ENCODE results near the gene ZFAND3. TPM values are rescaled to one million over a fixed set of nuclear protein-coding genes. Genes with fewer than 3 reads are reported as not detected.

The ZFAND3 gene
- total RNA-seq, 4 donors from 2014 or later, result 45.0 to 55.2 (median 49.5) TPM

- H3K36me3 ChIP-seq, result no peaks in the 10 kb centered on the region
- no peaks in the 10 kb centered on the region for H3K27me3 ChIP-seq
- ATAC-seq (no peak), DNase-seq (no peak)
- in situ Hi-C loops (cut with MboI; ENCODE audit: low sequenced_read_pairs in 4 of 4), result no loop called here
- H3K9me3 ChIP-seq, result no peaks in the 10 kb centered on the region
- no peaks in the 10 kb centered on the region for H3K4me1 ChIP-seq
- intact Hi-C loops (cut with DNase I; ENCODE audit: low total_unique reads), result no loop called here
- no peak overlapping the region for H3K27ac ChIP-seq
- no peak for TF ChIP-seq POLR2A (IDR thresholded peaks at IDR 0.05)
- no peak for TF ChIP-seq CTCF (IDR thresholded peaks at IDR 0.05 in 4 of 5, conservative IDR thresholded peaks at IDR 0.05 in 1 of 5)
- no peak overlapping the region for H3K4me3 ChIP-seq
Observed at GRCh38 chr6:38137608-38138265, 318.2 kb downstream of the ZFAND3 start.

- in situ Hi-C loops (cut with MboI; ENCODE audit: low sequenced_read_pairs in 4 of 4), result no loop called here
- Histone ChIP-seq H3K4me3 (no peak overlapping the region), H3K4me1 (no peaks in the 10 kb centered on the region), H3K36me3 (no peaks in the 10 kb centered on the region), H3K9me3 (no peaks in the 10 kb centered on the region), H3K27ac (no peak overlapping the region), H3K27me3 (no peaks in the 10 kb centered on the region)
- no peak for DNase-seq
- TF ChIP-seq CTCF (IDR thresholded peaks at IDR 0.05 in 4 of 5, conservative IDR thresholded peaks at IDR 0.05 in 1 of 5) (no peak), POLR2A (IDR thresholded peaks at IDR 0.05) (no peak)
- intact Hi-C loops (cut with DNase I; ENCODE audit: low total_unique reads), result no loop called here
- ATAC-seq, result no peak
Observed at GRCh38 chr6:38138374-38138773, 318.8 kb downstream of the ZFAND3 start.

GRCh38 chr6:38141085-38141484 lies 321.6 kb downstream of the ZFAND3 start:
- Histone ChIP-seq H3K4me3 (no peak overlapping the region), H3K27me3 (no peaks in the 10 kb centered on the region), H3K36me3 (no peaks in the 10 kb centered on the region), H3K9me3 (no peaks in the 10 kb centered on the region), H3K27ac (no peak overlapping the region), H3K4me1 (no peaks in the 10 kb centered on the region)
- intact Hi-C loops (cut with DNase I; ENCODE audit: low total_unique reads) (no loop called here), in situ Hi-C loops (cut with MboI; ENCODE audit: low sequenced_read_pairs in 4 of 4) (no loop called here)
- DNase-seq (no peak), ATAC-seq (no peak)
- TF ChIP-seq POLR2A (IDR thresholded peaks at IDR 0.05) (no peak), CTCF (IDR thresholded peaks at IDR 0.05 in 4 of 5, conservative IDR thresholded peaks at IDR 0.05 in 1 of 5) (no peak)

GRCh38 chr6:38141716-38142115 lies 322.2 kb downstream of the ZFAND3 start:
- TF ChIP-seq CTCF (IDR thresholded peaks at IDR 0.05 in 4 of 5, conservative IDR thresholded peaks at IDR 0.05 in 1 of 5) (no peak), POLR2A (IDR thresholded peaks at IDR 0.05) (no peak)
- in situ Hi-C loops (cut with MboI; ENCODE audit: low sequenced_read_pairs in 4 of 4), result no loop called here
- intact Hi-C loops (cut with DNase I; ENCODE audit: low total_unique reads), result no loop called here

More at GRCh38 chr6:38141716-38142115, 322.2 kb downstream of the ZFAND3 start:
- H3K4me1 ChIP-seq, result peaks cover 0 to 3% of the 10 kb centered on the region in 2 donors
- H3K27ac ChIP-seq, result no peak overlapping the region
- DNase-seq (no peak), ATAC-seq (no peak)
- H3K9me3 ChIP-seq, result no peaks in the 10 kb centered on the region
- H3K27me3 ChIP-seq, result no peaks in the 10 kb centered on the region
- no peaks in the 10 kb centered on the region for H3K36me3 ChIP-seq
- no peak overlapping the region for H3K4me3 ChIP-seq

All from gastrocnemius medialis (tissue), 4 donors.